Dedifferentiated amniotic fluid mesenchymal stem cell (primary cell): Measurements from ENCODE around the gene TP73.

Experiments used
- DNase-seq: peaks from one replicate; pipeline ENCODE4 v3.0.0-alpha.2; 2016; ENCODE audit errors: extremely low spot score

TP73 gene

GRCh38 chr1:3727825-3728776 is 75.8 kb downstream of the TP73 start:
- no peak for DNase-seq

- no peak for DNase-seq
Observed at GRCh38 chr1:3729594-3730542, 77.6 kb downstream of the TP73 start.

GRCh38 chr1:3730543-3731247 is 78.4 kb downstream of the TP73 start:
- DNase-seq = no peak

GRCh38 chr1:3731583-3732433 is 79.5 kb downstream of the TP73 start:
- DNase-seq = no peak

GRCh38 chr1:3732434-3733093 is 80.2 kb downstream of the TP73 start:
- DNase-seq = no peak

- DNase-seq = no peak
Observed at GRCh38 chr1:3733094-3733882, 81.0 kb downstream of the TP73 start.

- no peak for DNase-seq
Observed at GRCh38 chr1:3733883-3734589, 81.7 kb downstream of the TP73 start.

- no peak for DNase-seq
Observed at GRCh38 chr1:3734602-3735001, 82.3 kb downstream of the TP73 start.

GRCh38 chr1:3735027-3735681 is 82.8 kb downstream of the TP73 start:
- DNase-seq = no peak

- no peak for DNase-seq
Observed at GRCh38 chr1:3735688-3736087, 83.4 kb downstream of the TP73 start.

GRCh38 chr1:3736131-3736561 is 83.8 kb downstream of the TP73 start:
- DNase-seq = no peak

- DNase-seq = no peak
Observed at GRCh38 chr1:3736708-3737107, 84.4 kb downstream of the TP73 start.

- no peak for DNase-seq
Observed at GRCh38 chr1:3738943-3739342, 86.6 kb downstream of the TP73 start.

GRCh38 chr1:3740042-3740441 is 87.7 kb downstream of the TP73 start:
- no peak for DNase-seq

- DNase-seq = no peak
Observed at GRCh38 chr1:3740752-3741151, 88.4 kb downstream of the TP73 start.

GRCh38 chr1:3741566-3742438 is 89.5 kb downstream of the TP73 start:
- no peak for DNase-seq
